Esophagus (tissue), 2 donors: ENCODE measurements around the gene CDKAL1. TPM values are rescaled to one million over a fixed set of nuclear protein-coding genes. Genes with fewer than 3 reads are reported as not detected.

Source experiments
- H3K27ac ChIP-seq, 2 donors: one replicate each; pipeline ENCODE4 v1.5.1; 2013; ENCODE audit warnings: low read depth in 2 of 2, mild to moderate bottlenecking in 2 of 2, inconsistent platforms in 1 of 2, low read length in 1 of 2, moderate library complexity in 1 of 2
- H3K27me3 ChIP-seq, 2 donors: one replicate each; pipeline ENCODE4 v1.6.1; 2013; ENCODE audit warnings: low read length in 2 of 2, control low read depth in 1 of 2, mild to moderate bottlenecking in 1 of 2; ENCODE audit not compliant: insufficient read depth in 2 of 2, control insufficient read depth in 1 of 2
- H3K36me3 ChIP-seq, 2 donors: one replicate each; pipeline ENCODE4 v1.6.1; 2013; ENCODE audit warnings: low read length in 1 of 2; ENCODE audit not compliant: control insufficient read depth in 2 of 2, insufficient read depth in 2 of 2
- H3K4me1 ChIP-seq, 2 donors: one replicate each; pipeline ENCODE4 v1.6.1; 2013; ENCODE audit warnings: low read length in 1 of 2; ENCODE audit not compliant: control insufficient read depth in 2 of 2, insufficient read depth in 2 of 2
- H3K4me3 ChIP-seq, 2 donors: one replicate each; pipeline ENCODE4 v1.5.1; 2013; ENCODE audit warnings: low read length in 2 of 2, mild to moderate bottlenecking in 2 of 2, low read depth in 1 of 2, moderate library complexity in 1 of 2
- H3K9me3 ChIP-seq, 2 donors: one replicate each; pipeline ENCODE4 v1.6.1; 2013; ENCODE audit warnings: mild to moderate bottlenecking in 2 of 2, low read depth in 1 of 2, low read length in 1 of 2, moderate library complexity in 1 of 2; ENCODE audit not compliant: control insufficient read depth in 2 of 2, insufficient read depth in 1 of 2
- WGBS, 2 donors: extraction: QIAGEN DNeasy Blood & Tissue Kit; methylation state at CpG; one replicate each; pipeline ENCODE4 v1.1.7; 2013; 5-methylcytosine and 5-hydroxymethylcytosine counted together
- polyA plus RNA-seq, 2 donors: library from polyadenylated mRNA; stranded (reverse); fragments of 200-250 nt; gene quantifications; one replicate each; pipeline ENCODE4 v1.2.3, GENCODE V29; 2013
- donor health status: healthy with polysubstance abuse.
- donor health status: Bipolar disorder and iron deficiency.

Gene CDKAL1
- polyA plus RNA-seq, 2 donors: 3.5 TPM

DNA sequence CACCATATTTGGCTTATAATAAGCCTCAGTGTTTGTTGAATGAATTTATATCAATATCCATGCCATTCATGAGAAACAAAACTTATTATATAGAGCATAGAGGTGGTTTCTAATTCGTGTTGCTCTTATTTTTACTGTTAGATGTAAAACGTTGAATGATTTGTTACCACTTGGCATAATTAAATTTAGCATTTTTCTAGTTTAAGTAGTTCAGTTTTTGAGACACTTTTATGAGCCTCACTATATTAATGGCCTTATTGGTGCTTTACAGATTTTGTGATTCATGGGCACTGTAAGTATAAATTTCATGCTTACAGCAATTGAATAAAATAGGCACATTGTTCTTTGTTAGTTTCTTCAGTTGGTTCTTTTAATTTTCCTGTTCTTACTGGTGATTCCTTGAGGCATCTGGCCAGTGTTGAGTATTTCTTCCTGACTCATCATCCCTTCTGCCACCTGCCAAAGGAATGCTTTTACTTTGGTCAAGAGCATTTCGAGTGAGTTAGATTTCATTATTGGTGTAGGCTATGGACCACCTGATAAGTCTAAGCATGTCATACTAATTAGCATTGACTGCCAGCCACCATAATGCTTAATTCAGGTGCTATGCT lies 34.8 kb downstream of the CDKAL1 start:
- Histone ChIP-seq H3K36me3 (no peaks in the 10 kb centered on the region), H3K27ac (no peak overlapping the region)
- WGBS, 2 donors: 57 to 68% methylated on average over 3 of the region's 3 CpGs

DNA sequence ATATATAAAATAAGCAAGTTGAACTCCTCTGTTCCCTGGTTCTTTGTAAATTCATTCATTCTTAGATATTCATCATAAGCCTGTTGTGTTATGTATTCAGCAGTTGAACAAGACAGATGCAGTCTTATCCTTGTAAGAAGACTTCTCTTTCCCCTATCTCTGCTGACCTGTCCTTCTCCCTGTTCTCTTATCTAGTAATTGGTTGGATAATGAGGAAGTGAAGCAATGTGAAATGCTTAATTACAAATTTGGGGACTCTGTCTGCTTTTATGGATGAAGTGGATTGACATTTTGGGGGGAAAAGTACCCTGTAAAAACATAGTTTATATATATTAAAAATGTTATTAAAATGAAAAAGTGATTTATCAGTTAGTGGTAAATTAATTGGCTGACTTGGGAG lies 37.0 kb downstream of the CDKAL1 start:
- no peak overlapping the region for H3K27ac ChIP-seq
- H3K9me3 ChIP-seq: no peaks in the 10 kb centered on the region
- H3K4me1 ChIP-seq: no peaks in the 10 kb centered on the region
- H3K27me3 ChIP-seq: no peaks in the 10 kb centered on the region
- H3K36me3 ChIP-seq: no peaks in the 10 kb centered on the region
- H3K4me3 ChIP-seq: no peak overlapping the region

More for the DNA sequence above, 34.8 kb downstream of the CDKAL1 start:
- Histone ChIP-seq H3K4me3 (no peak overlapping the region), H3K4me1 (no peaks in the 10 kb centered on the region), H3K9me3 (no peaks in the 10 kb centered on the region), H3K27me3 (no peaks in the 10 kb centered on the region)

DNA sequence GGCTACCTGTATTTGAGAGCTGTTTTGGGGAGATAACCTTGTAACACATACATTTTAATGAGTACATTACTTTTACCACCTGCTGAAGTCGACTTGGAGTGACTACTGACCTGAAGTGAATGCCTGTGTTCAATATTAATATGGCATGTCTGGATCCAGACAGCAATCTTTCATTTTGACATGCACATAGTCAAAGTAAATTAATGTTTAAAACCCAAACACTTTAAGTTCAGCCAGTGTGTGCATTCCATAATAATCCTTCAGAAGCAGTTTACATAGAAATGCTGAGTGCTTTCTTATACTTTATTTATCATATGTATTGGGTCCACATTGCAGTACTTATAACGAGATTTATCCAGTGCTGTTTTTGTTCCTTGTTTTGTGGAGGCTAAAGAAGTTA lies 38.0 kb downstream of the CDKAL1 start:
- 38 to 47% methylated on average over 2 of the region's 2 CpGs for WGBS, 2 donors
- H3K27ac ChIP-seq: no peak overlapping the region
- H3K4me3 ChIP-seq: no peak overlapping the region
- no peaks in the 10 kb centered on the region for H3K4me1 ChIP-seq
- H3K36me3 ChIP-seq: no peaks in the 10 kb centered on the region
- no peaks in the 10 kb centered on the region for H3K9me3 ChIP-seq
- H3K27me3 ChIP-seq: no peaks in the 10 kb centered on the region

DNA sequence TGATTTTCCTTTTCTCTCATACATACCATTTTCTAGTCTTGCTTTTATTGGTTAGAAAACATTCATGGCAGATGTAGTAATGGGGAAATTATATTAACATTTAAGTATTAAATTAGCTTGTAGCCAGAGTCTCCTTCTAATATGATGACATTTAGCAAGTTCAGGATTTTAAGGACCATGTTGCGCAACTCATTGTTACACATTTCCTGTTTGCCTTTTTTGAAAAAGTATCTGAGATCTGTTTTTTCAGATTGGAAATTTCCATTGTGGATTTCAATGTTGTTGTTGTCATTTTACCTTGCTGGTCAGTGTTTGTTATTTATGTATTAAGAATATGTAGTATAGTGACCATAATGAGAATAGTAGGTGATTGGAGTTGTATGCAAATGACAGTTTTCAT lies 38.7 kb downstream of the CDKAL1 start:
- H3K27me3 ChIP-seq: no peaks in the 10 kb centered on the region
- 92 to 96% methylated on average over 1 of the region's 1 CpG for WGBS, 2 donors
- H3K36me3 ChIP-seq: no peaks in the 10 kb centered on the region
- no peaks in the 10 kb centered on the region for H3K4me1 ChIP-seq
- H3K4me3 ChIP-seq: no peak overlapping the region
- no peak overlapping the region for H3K27ac ChIP-seq
- no peaks in the 10 kb centered on the region for H3K9me3 ChIP-seq

DNA sequence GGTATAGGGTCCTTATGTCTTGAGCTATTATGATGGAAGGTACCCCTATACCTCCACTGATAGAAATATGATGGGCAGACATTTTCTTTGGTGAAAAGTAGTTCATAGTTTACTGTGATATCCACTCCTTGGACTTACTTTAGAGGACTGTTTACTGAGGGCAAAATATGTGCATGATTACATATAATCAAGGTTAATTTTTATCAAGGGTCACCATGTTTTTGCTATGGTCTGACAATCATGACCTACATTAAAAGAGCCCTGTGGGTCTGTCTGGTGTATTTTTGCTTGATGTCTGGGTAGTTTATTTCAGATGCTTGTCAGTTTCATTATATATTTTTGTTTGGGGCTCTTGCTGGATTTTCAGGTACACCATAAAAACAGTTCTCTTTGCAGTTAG lies 40.1 kb downstream of the CDKAL1 start:
- Histone ChIP-seq H3K36me3 (no peaks in the 10 kb centered on the region), H3K4me3 (no peak overlapping the region), H3K9me3 (no peaks in the 10 kb centered on the region), H3K4me1 (no peaks in the 10 kb centered on the region), H3K27me3 (no peaks in the 10 kb centered on the region), H3K27ac (no peak overlapping the region)

DNA sequence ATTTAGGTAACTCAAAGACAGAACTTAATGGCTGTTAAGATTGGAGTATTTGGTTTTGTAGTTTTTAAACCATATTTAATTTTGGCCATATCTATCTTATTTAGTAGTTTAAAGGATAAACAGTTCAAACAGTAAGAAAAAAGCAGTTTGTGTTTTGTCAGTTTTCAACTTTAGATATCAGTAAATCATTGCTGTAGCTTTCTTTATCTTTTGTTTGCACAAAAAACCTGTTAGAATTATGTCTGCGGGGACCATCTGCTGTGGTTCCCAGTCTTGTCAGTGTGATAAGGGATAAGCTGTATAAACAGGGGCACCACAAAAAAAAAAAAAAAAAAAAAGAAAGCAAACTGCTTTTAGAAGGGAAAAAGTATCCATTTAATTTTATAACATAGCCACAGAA lies 40.9 kb downstream of the CDKAL1 start:
- H3K36me3 ChIP-seq: no peaks in the 10 kb centered on the region
- H3K4me1 ChIP-seq: no peaks in the 10 kb centered on the region
- H3K4me3 ChIP-seq: no peak overlapping the region
- no peak overlapping the region for H3K27ac ChIP-seq
- H3K27me3 ChIP-seq: no peaks in the 10 kb centered on the region
- no peaks in the 10 kb centered on the region for H3K9me3 ChIP-seq
- 69 to 85% methylated on average over 1 of the region's 1 CpG for WGBS, 2 donors

DNA sequence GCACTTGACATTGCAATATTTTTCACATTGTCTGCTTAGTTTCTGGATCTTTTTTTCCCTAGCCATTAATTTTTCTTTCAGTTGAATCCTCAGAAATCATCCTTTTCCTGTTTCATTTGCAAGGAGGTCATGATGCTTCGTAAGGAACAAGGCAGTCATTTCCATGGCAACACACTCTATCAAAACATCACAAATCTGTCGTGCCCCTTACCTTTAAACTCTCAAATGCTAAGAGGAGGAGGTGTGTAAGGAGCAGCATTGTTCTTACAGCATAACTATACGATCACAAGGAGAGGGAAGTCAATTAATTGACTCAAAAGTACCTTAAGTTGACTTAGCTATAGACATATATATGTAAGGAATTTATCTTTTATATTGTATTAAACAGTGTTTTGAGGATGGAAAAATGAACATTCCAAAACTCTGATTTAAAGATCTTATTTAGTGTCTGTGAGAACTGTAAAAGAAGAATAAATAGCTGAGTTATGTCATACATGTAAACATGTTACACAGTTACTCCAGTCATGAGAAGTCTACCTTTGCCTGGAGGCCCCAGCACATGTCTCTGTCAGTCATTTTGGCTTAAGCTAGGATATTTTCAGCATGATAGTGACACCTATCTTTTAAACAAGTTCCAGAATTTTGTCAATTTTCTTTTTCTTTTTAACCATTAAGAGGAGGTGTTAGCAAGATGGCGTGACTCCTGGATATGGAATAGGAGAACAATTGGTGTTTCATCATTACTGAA lies 41.6 kb downstream of the CDKAL1 start:
- Histone ChIP-seq H3K4me3 (no peak overlapping the region), H3K36me3 (no peaks in the 10 kb centered on the region), H3K27me3 (no peaks in the 10 kb centered on the region), H3K27ac (no peak overlapping the region), H3K4me1 (no peaks in the 10 kb centered on the region), H3K9me3 (no peaks in the 10 kb centered on the region)
- 76 to 80% methylated on average over 4 of the region's 4 CpGs for WGBS, 2 donors

DNA sequence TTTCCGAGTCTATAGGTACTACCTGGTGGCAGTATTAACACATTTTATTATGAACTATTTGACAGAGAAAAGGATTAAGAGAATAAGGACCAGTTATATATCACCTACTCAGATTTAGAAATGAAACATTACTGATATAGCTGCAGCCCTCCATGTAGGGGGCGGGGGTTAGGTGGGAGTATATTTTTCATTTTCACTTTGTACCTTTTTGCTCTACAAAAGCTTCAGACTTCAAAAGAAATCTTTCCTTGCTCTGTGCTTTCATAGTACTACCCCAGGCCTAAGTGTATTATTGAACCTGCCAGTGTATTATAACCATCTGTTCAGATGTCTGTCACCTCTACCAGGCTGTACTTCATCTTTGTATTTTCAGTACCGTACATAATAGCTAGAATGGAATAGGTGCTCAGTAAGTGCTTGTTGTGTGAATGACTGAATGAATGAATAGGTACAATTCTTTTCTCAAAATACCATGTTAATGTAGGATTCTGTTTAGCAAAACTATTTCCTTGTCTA lies 43.0 kb downstream of the CDKAL1 start:
- H3K9me3 ChIP-seq: no peaks in the 10 kb centered on the region
- no peaks in the 10 kb centered on the region for H3K36me3 ChIP-seq
- 92 to 93% methylated on average over 3 of the region's 3 CpGs for WGBS, 2 donors

DNA sequence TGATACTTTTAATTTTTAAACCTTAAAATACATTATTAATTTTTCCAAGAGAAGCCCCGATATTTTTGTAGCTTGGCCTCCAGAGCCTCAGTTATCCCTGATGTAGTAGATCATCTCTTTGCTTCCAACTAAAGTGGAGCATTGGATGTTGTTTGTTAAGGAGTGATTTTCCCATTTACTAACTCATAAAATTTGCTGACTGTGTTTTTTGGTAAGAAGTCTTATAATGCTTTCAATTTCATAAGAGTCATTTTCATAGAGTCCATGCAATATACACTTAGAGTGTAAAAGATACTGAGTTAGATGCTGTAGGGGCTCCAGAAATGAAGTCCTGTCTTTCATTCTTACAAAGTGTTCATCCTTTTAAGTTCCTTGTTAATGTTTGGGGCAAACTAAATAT lies 46.8 kb downstream of the CDKAL1 start:
- Histone ChIP-seq H3K36me3 (no peaks in the 10 kb centered on the region), H3K27me3 (no peaks in the 10 kb centered on the region), H3K27ac (no peak overlapping the region), H3K9me3 (no peaks in the 10 kb centered on the region), H3K4me1 (no peaks in the 10 kb centered on the region), H3K4me3 (no peak overlapping the region)
- 98 to 100% methylated on average over 1 of the region's 1 CpG for WGBS, 2 donors

More for the DNA sequence above, 43.0 kb downstream of the CDKAL1 start:
- Histone ChIP-seq H3K27ac (no peak overlapping the region), H3K27me3 (no peaks in the 10 kb centered on the region), H3K4me1 (no peaks in the 10 kb centered on the region), H3K4me3 (no peak overlapping the region)
